AG04450 (cell line): ENCODE measurements around the gene GPANK1. TPM values are rescaled to one million over a fixed set of nuclear protein-coding genes. Genes with fewer than 3 reads are reported as not detected.

Experiments used
- CTCF ChIA-PET: fragments of 300-600, 350-600 bp; formaldehyde crosslinking; extraction: SDS; loops from one replicate; lab custom pipeline; 2022; ENCODE audit warnings: antibody characterized with exemption, inconsistent platforms; lab: Charles Lee
- POLR2A ChIA-PET: fragments of 350-600 bp; formaldehyde crosslinking; extraction: SDS; loops from one replicate; lab custom pipeline; 2021; ENCODE audit warnings: antibody characterized with exemption, inconsistent platforms; lab: Yijun Ruan, JAX
- DNase-seq: peaks from one replicate; pipeline ENCODE4 v3.0.0-alpha.2; 2011; ENCODE audit warnings: low read depth, low spot score
- H3K27ac ChIP-seq: one replicate; pipeline ENCODE4 v1.5.1; 2012; ENCODE audit warnings: low read depth, low read length, control low read depth
- H3K27me3 ChIP-seq: one replicate; pipeline ENCODE4 v1.6.0; 2012; ENCODE audit warnings: low read length; ENCODE audit not compliant: control insufficient read depth, insufficient read depth
- H3K4me3 ChIP-seq: 2 replicates; pipeline ENCODE4 v1.5.1; 2011; ENCODE audit warnings: mild to moderate bottlenecking, low read depth, low read length, control low read depth
- H3K9me3 ChIP-seq: 2 replicates; pipeline ENCODE4 v1.5.1; 2012; ENCODE audit warnings: low read length; ENCODE audit not compliant: control insufficient read depth, insufficient read depth
- CTCF ChIP-seq: IDR thresholded peaks from 2 replicates; pipeline ENCODE4 v1.5.1; 2011; ENCODE audit warnings: low read depth, low read length, control low read depth, inconsistent platforms
- polyA plus RNA-seq: library from polyadenylated mRNA; depleted of rRNA; stranded (reverse); fragments of >200 nt; gene quantifications from 2 replicates; pipeline ENCODE4 v1.2.3, GENCODE V29; 2011

Gene GPANK1
- polyA plus RNA-seq, 1 experiment = 13.5 TPM

- no peak for TF ChIP-seq CTCF
- Histone ChIP-seq H3K27ac (no peak overlapping the region), H3K9me3 (no peaks in the 10 kb centered on the region; the same call in 1 of the 2 replicates), H3K27me3 (no peaks in the 10 kb centered on the region), H3K4me3 (no peak overlapping the region)
- DNase-seq = no peak
- ChIA-PET POLR2A (interaction anchor here (0.5 to 1.0 kb wide), 2 partner anchors 12 to 16 kb away, joined by 6 read pairs; no protein-coding TSS in a partner anchor), CTCF (interaction anchor here (0.6 to 1.9 kb wide), 2 partner anchors 175 to 176 kb away, joined by 4 to 5 read pairs; no protein-coding TSS in a partner anchor)
Observed at GRCh38 chr6:31654574-31655348, 10.0 kb downstream of the GPANK1 start.

- POLR2A ChIA-PET = interaction anchor here (0.5 to 3.0 kb wide), 11 partner anchors 8 to 319 kb away, joined by 3 to 37 read pairs (median 10); partner anchors contain the start of genes C6orf47, CSNK2B, DXO and GPANK1
Observed at GRCh38 chr6:31652925-31653724, 11.7 kb downstream of the GPANK1 start.

GRCh38 chr6:31651602-31652191, 13.1 kb downstream of the GPANK1 start:
- Histone ChIP-seq H3K27ac (peak overlapping the region; percentile 98), H3K9me3 (no peaks in the 10 kb centered on the region; the same call in 1 of the 2 replicates), H3K4me3 (peak overlapping the region; percentile 88), H3K27me3 (no peaks in the 10 kb centered on the region)
- ChIA-PET POLR2A (interaction anchor here (1.8 to 3.0 kb wide), 6 partner anchors 9 to 175 kb away, joined by 10 to 37 read pairs (median 12); partner anchors contain the start of genes C6orf47, CSNK2B, GPANK1 and HSPA1B), CTCF (interaction anchor here (1.2 kb wide), 1 partner anchor 12 kb away, joined by 3 read pairs; the partner anchor contains the start of gene GPANK1)
- DNase-seq = no peak
- no peak for TF ChIP-seq CTCF

More at GRCh38 chr6:31652925-31653724, 11.7 kb downstream of the GPANK1 start:
- no peaks in the 10 kb centered on the region; the same call in 1 of the 2 replicates for H3K9me3 ChIP-seq
- TF ChIP-seq CTCF = no peak
- no peak for DNase-seq
- no peaks in the 10 kb centered on the region for H3K27me3 ChIP-seq
- peak overlapping the region; percentile 98 for H3K27ac ChIP-seq
- CTCF ChIA-PET = interaction anchor here (0.5 to 0.8 kb wide), 3 partner anchors 11 to 594 kb away, joined by 3 read pairs; partner anchors contain the start of genes GPANK1 and LY6G5C
- H3K4me3 ChIP-seq = peak overlapping the region; percentile 88

GRCh38 chr6:31645325-31645724, 19.5 kb downstream of the GPANK1 start:
- no peak for TF ChIP-seq CTCF
- Histone ChIP-seq H3K27me3 (no peaks in the 10 kb centered on the region), H3K4me3 (no peak overlapping the region), H3K27ac (no peak overlapping the region), H3K9me3 (no peaks in the 10 kb centered on the region; the same call in 1 of the 2 replicates)
- ChIA-PET POLR2A (no interaction called here), CTCF (no interaction called here)
- DNase-seq = no peak
